ENCODE measurements around the gene MFSD8. TPM values are rescaled to one million over a fixed set of nuclear protein-coding genes. Genes with fewer than 3 reads are reported as not detected.

MFSD8 gene
- total RNA-seq, 1 donor from 2014 or later: 82.7 TPM

Small RNAs within 50 kb of the gene (small RNA-seq; reads per million reads assigned to genes)
- gene RNU6-583P: not detected

Other genes with a start within 250 kb of the MFSD8 start
- 0.16 TPM for gene SLC25A31, start 234.8 kb downstream of the MFSD8 start, total RNA-seq
- 10.9 TPM for gene HSPA4L, start 182.9 kb downstream of the MFSD8 start, total RNA-seq
- gene PLK4, start 84.3 kb downstream of the MFSD8 start, total RNA-seq: 11.7 TPM
- 24.3 TPM for gene ABHD18, start 233 bp upstream of the MFSD8 start, total RNA-seq
- gene LARP1B, start 96.1 kb upstream of the MFSD8 start, total RNA-seq: 61.8 TPM

Data from occipital lobe (tissue), 2 donors.